ENCODE measurements around the gene SMYD3.

The SMYD3 gene

DNA sequence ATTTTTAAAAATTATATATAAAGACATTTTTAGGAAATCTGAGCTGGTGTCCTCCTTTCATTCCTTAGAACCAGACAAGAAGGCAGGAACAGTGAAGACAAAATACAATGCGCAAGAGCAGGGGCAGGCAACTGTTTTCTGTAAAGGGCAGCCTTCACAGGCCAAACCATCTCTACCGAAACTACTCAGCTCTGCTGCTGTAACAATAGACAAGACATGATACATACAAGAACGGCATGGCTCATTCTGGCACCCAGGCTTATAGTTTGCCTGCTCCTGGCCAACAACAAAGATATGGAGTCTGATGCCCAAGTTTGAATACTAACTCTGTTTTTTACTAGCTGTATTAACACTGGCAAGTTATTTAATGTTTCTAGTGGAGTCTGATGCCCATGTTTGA lies 232.0 kb downstream of the SMYD3 start:
- DNase-seq (ENCODE audit: low read depth in 2 of 2) = no peak

GRCh38 chr1:246274186-246274585 lies 232.9 kb downstream of the SMYD3 start:
- no peak for DNase-seq (ENCODE audit: low read depth in 2 of 2)

DNA sequence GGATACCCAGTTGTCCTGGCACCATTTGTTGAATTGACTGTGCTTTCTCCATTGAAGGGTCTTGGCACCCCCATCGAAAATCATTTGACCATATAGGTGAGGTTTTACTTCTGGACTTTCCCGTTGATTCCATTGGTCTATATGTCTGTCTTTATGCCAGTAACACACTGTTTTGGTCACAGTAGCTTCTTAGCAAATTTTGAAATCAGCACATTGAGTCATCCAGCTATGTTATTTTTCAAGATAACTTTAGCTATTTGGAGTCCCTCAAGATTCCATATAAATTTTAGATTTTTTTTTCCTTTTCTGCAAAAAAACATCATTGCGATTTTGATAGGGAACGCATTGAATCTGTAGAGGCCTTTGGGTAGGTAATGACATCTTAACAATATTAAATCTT lies 235.6 kb downstream of the SMYD3 start:
- DNase-seq (ENCODE audit: low read depth in 2 of 2) = no peak

- no peak for DNase-seq (ENCODE audit: low read depth in 2 of 2)
Observed at GRCh38 chr1:246270236-246270635, 236.8 kb downstream of the SMYD3 start.

DNA sequence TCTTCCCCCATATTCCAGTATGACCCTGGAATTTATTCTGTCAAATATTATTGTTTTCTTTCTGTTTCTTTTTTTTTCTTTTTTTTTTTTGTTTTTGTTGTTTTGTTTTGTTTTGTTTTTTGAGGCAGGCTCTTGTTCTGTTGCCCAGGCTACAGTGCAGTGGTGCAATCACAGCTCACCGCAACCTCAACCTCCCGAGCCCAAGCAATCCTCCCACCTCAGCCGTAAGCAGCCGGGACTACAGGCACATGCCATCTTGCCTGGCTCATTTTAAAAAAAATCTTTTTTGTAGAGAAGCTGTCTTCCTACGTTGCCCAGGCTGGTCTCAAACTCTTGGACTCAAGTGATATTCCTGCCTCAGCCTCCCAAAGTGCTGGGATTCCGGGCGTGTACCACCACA lies 237.6 kb downstream of the SMYD3 start:
- DNase-seq (ENCODE audit: low read depth in 2 of 2) = no peak

DNA sequence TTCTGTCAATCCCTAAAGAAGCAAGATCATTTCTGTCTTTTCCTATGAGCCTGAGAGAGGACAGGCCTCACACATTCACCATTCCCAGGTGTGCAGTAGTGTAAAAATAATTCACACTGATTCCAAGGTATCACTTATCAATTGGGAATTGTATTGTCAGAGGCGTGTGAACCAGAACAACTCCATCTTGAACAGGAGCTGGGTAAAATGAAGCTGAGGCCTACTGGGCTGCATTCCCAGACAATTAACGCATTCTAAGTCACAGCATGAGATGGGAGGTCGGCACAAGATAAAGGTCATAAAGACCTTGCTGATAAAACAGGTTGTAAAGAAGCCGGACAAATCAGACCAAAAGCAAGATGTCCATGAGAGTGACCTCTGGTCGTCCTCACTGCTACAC lies 239.2 kb downstream of the SMYD3 start:
- DNase-seq (ENCODE audit: low read depth in 2 of 2) = no peak

- DNase-seq (ENCODE audit: low read depth in 2 of 2) = no peak
Observed at GRCh38 chr1:246267426-246267825, 239.7 kb downstream of the SMYD3 start.

- DNase-seq (ENCODE audit: low read depth in 2 of 2) = no peak
Observed at GRCh38 chr1:246265481-246265880, 241.6 kb downstream of the SMYD3 start.

- no peak for DNase-seq (ENCODE audit: low read depth in 2 of 2)
Observed at GRCh38 chr1:246262281-246262680, 244.8 kb downstream of the SMYD3 start.

DNA sequence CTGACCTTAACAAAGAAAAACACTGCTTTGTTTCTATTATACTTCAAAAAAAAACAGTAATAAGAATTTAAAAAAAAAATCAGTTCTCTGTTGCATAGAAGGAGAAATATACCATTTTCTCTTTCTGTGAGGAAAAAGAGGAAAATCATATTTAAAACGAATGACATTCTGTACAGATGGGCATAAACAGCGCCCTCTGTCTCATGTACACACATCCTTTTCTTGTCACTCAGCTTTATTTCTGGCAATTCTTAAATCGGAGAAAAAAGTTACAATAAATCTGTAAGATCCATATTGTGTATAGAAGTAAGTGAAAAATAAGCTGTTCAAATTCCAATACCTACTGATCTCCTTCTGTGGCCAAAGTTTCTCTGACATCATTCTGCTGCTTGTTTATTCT lies 245.4 kb downstream of the SMYD3 start:
- DNase-seq (ENCODE audit: low read depth in 2 of 2) = no peak

DNA sequence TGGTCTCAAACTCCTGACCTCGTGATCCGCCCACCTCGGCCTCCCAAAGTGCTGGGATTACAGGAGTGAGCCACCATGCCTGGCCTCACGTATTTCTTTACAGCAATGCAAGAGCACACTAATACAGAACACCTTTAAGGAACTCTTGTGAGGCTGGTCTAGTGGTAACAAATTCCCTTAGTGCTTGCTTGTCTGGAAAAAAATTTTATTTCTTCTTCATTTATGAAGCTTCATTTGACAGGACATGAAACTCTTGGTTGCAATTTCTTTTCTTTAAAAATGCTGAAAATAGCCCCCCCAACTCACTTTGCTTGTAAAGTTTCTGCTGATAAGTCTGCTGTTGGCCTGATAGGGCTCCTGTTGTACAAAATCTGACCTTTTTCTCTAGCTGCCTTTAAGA lies 248.8 kb downstream of the SMYD3 start:
- no peak for DNase-seq (ENCODE audit: low read depth in 2 of 2)

GRCh38 chr1:246255773-246256172 lies 251.3 kb downstream of the SMYD3 start:
- DNase-seq (ENCODE audit: low read depth in 2 of 2) = no peak

DNA sequence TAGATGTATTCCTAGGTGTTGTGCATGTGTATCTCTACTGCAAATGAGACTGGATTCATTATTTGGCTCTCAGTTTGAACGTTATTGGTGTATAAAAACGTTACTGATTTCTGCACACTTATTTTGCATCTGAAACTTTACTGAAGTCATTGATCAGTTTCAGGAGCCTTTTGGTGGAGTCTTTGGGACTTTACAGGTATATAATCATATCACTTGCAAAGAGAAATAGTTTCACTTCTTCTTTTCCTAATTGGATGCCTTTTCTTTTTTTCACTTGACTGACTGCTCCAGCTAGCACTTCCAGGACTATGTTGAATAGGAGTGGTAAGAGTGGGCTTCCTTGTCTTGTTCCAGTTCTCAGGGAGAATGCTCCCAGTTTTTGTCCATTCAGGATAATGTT lies 252.2 kb downstream of the SMYD3 start:
- no peak for DNase-seq (ENCODE audit: low read depth in 2 of 2)

GRCh38 chr1:246246430-246246829 lies 260.6 kb downstream of the SMYD3 start:
- DNase-seq (ENCODE audit: low read depth in 2 of 2) = no peak

- DNase-seq (ENCODE audit: low read depth in 2 of 2) = no peak
Observed at GRCh38 chr1:246245541-246245940, 261.5 kb downstream of the SMYD3 start.

DNA sequence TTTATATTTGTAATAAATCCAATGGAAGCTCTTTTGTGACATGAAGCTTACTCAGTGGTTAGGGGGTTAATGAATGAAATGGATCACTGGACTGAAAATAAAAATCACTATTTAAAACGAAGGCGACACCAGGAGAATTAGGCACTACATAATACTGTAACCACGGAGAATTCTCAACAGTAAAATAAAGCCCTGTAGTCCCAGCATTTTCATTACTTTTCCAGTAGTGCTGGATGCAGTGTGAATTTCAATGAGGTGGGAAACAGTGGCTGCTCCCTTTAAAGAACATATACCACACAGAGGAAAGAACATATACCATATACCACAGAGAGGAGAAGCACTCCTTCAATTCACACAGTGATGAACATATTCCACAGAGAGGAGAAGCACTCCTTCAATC lies 275.0 kb downstream of the SMYD3 start:
- no peak for DNase-seq (ENCODE audit: low read depth in 2 of 2)

DNA sequence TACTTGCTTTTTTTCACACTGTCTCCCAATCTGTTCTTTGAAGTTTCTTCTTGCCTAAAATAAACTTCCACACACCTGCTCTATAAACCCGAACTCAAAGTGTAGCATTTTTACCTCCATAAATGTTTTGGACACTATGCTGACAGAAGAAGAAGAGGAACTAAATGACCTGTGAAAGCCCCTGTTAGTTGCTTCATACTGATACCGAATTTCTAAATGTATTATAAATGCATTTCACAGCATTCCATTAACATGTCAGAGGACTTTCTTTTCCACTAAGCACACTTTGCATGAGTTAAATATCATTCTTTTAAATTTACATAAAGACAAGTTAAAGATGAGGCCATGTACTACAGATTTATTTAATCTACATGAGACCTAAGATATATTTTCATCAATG lies 281.0 kb downstream of the SMYD3 start:
- no peak for DNase-seq (ENCODE audit: low read depth in 2 of 2)

DNA sequence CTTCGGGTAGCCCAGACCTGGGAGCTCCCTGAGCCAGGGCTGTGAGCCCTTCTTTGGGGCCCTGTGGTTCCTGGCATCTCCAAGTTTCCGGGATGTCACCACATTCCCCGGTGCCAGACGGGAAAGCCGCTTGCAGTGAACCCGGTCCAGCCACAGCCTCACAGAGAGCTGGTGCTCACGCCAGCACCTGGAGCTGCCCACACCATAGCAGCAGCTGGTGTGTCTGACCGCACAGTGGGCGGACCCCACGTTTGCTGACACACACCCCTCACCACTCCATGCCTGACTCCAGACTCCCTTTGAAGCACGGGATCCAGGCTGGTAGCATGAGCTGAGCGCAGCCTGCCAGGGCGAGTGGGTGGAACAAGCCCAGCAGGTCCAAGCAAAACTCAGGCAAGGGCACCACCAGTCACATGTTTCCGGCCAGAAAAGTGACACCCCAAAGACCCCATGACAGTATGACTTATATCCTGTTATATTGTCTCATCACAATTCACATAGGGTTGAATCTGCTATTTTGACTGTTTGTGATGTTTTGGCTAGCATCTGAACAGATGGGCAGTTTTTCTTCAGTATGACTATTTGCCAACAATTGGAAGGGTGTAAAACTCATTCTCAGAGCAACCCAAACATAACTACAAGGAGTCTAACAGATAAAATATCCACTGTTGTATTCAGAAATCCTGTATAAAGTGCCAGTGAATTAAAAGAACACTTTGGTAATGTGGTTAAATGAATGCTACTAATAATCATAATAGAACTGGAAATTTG lies 285.4 kb downstream of the SMYD3 start:
- DNase-seq (ENCODE audit: low read depth in 2 of 2) = no peak

DNA sequence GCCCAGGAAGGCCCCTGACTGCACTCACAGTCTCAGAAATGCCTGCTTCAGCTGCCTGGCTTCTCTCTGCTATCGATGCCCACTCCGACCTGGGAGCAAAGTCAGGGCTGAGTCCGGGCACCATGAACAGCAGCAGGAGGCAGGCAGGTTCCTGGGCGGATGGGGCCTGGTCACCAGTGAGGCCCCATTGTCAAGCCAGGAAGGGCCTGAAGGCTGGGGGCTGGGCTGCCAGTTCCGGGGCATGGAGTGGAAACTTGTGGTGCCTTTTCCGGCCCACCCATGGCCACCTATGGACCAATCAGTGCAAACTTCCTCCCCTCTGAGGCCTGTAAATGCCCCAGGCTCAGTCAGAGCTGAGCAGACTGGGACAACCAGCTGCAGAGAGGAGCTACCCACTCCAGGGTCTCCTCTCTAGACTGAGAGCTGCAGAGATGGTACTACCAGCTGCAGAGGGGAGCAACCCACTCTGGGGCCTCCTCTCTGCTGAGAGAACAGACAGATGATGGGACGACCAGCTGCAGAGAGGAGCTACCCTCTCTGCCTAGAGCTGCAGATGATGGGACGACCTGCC lies 286.5 kb downstream of the SMYD3 start:
- no peak for DNase-seq (ENCODE audit: low read depth in 2 of 2)

- no peak for DNase-seq (ENCODE audit: low read depth in 2 of 2)
Observed at GRCh38 chr1:246219508-246220030, 287.5 kb downstream of the SMYD3 start.

DNA sequence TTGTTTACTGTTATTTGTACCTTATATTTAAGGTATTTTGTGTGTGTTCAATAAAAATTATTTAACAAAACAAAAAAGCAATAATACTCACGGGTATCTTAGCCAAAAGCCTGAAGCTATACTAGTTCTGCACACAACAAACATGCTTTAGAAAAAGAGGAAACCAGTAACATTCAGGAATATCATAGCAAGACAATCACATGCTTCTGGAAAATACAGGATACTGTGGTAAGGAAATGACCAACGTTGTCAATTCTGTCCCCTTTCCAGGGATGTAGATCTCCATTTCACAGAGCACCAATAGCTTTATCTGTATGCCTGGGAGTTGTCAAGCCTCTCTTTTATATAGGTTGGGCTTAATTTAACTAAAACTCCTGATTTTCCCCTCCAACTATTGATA lies 288.4 kb downstream of the SMYD3 start:
- no peak for DNase-seq (ENCODE audit: low read depth in 2 of 2)

DNA sequence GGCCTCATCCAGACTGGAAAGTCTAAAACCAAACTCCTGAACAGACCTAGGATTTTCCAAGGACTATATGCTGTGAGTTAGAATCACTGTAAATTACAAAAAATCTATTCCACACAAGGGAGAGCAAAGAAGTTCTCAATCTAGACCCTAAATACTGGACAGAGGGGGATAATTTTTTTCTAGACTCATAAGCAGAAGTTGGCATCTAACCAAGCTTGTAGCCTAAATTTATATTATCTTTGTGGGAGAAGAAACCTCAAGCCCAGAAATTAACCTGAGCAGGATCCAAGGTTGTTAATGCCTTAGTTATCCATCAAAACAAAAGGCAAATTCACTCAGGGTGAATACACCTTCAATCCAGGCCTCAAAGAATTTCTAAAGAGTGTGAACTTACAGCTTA lies 290.2 kb downstream of the SMYD3 start:
- DNase-seq (ENCODE audit: low read depth in 2 of 2) = no peak

DNA sequence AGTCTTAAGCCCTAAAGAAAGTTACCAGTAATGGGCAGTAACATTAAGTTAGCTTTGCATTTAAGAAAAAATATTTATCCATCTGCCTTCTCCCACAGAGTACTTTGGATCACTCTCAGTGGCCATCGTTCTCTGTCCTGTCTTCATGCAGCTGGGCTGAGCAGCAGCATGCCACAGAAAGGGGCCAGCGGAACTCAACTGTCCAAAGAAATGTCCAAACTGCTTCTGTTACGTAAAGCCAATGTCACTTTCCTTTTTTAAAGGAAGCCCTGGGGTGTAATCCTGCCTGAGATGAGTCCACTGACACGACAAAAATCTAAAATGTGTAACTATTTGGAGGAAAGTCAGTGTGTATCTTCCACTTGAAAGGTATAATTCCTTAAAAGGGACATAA lies 291.6 kb downstream of the SMYD3 start:
- no peak for DNase-seq (ENCODE audit: low read depth in 2 of 2)

Measured in activated CD8-positive, alpha-beta memory T cell treated with anti-CD3 and anti-CD28 coated beads for 4 hours (primary cell).